ENCODE measurements around the gene GUK1. TPM values are rescaled to one million over a fixed set of nuclear protein-coding genes. Genes with fewer than 3 reads are reported as not detected.

The GUK1 gene
- total and polyA plus RNA-seq, 2 experiments from 2014 or later = 87.5 to 121 TPM

DNA sequence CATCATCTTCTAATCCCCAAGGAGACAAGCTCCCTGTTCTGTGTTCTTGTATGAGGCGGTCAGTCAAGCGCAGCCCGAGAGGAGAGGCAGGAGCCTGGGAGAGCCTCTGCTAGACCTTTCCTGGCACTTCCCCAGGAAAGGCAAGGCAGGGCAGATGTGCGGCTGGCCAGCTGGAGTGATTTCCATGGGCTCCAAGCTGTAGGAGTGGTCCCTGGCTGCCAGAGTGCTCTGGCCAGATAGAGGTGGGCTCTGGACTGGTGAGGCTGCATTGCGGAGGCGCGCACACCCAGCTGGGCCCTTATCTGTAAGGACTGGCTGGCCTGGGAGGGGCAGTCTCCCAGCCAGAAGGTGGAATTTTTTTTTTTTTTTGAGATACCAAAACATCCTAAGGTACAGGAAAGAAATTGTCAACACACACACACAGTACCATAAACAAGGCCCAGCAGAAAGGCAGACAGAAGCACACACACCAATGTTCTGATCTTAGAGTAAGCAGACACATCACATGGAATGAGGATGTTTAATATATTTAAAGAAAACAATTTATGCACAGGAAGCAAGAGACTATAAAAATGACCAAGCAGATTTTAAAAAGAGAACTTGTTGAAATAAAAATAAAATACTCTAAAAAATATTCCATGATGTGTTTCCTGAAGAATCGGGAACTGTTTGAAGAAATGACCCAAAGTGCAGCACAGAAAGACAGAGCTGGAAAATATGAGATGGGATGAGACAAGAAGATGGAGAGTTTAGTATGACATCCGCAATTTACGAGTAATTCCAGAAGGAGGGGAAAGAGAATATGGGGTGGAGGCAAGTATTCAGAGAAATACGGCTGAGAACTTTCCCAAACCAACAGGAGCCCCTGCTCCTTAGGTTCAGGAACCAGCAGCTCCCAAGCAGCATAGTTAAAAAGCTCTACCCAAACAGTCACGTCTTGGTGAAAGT is 38.9 kb downstream of the GUK1 start:
- ATAC-seq (no peak), DNase-seq (ENCODE audit: low spot score) (no peak)
- Histone ChIP-seq H2AFZ (no peak overlapping the region), H3F3A (replicated peaks; ENCODE audit: low read depth) (no peaks in the 10 kb centered on the region), H3K4me1 (ENCODE audit: insufficient read depth) (no peaks in the 10 kb centered on the region), H3K27ac (ENCODE audit: low read depth) (no peak overlapping the region), H3K27me3 (ENCODE audit: insufficient read depth) (no peaks in the 10 kb centered on the region), H3K36me3 (ENCODE audit: insufficient read depth) (no peaks in the 10 kb centered on the region), H3K4me2 (no peak overlapping the region), H3K4me3 (no peak overlapping the region), H3K79me2 (replicated peaks; ENCODE audit: insufficient read depth) (no peaks in the 10 kb centered on the region), H4K20me1 (replicated peaks; ENCODE audit: insufficient read depth) (no peaks in the 10 kb centered on the region), H3K9me2 (ENCODE audit: insufficient read depth) (no peaks in the 10 kb centered on the region)
- H3K27ac Mint-ChIP-seq = no peak overlapping the region
- H3K9me3 Mint-ChIP-seq = no peaks in the 10 kb centered on the region
- peaks cover 9% of the 10 kb centered on the region for H3K27me3 Mint-ChIP-seq (ENCODE audit: insufficient read depth, low read depth, poor library complexity)
- H3K4me3 Mint-ChIP-seq = no peak overlapping the region
- TF ChIP-seq EZH2 (IDR thresholded peaks at IDR 0.05; ENCODE audit: low read depth, unreplicated experiment) = no peak
- no peak for TF ChIP-seq NANOG (IDR thresholded peaks at IDR 0.05; ENCODE audit: borderline replicate concordance)
- TF ChIP-seq, protein P1, sequence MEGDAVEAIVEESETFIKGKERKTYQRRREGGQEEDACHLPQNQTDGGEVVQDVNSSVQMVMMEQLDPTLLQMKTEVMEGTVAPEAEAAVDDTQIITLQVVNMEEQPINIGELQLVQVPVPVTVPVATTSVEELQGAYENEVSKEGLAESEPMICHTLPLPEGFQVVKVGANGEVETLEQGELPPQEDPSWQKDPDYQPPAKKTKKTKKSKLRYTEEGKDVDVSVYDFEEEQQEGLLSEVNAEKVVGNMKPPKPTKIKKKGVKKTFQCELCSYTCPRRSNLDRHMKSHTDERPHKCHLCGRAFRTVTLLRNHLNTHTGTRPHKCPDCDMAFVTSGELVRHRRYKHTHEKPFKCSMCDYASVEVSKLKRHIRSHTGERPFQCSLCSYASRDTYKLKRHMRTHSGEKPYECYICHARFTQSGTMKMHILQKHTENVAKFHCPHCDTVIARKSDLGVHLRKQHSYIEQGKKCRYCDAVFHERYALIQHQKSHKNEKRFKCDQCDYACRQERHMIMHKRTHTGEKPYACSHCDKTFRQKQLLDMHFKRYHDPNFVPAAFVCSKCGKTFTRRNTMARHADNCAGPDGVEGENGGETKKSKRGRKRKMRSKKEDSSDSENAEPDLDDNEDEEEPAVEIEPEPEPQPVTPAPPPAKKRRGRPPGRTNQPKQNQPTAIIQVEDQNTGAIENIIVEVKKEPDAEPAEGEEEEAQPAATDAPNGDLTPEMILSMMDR (conservative IDR thresholded peaks at IDR 0.05; ENCODE audit: low read depth in 2 of 2) = no peak
- no peak for TF ChIP-seq POLR2AphosphoS5 (IDR thresholded peaks at IDR 0.05; ENCODE audit: low read depth)
- TF ChIP-seq STAT1 (IDR thresholded peaks at IDR 0.05; ENCODE audit: unreplicated experiment) = no peak
- TF ChIP-seq EZH2phosphoT487 (IDR thresholded peaks at IDR 0.05; ENCODE audit: unreplicated experiment) = no peak
- no peak for TF ChIP-seq ZNF114 (CRISPR knock-in tag; IDR thresholded peaks at IDR 0.05)
- TF ChIP-seq, protein P2, sequence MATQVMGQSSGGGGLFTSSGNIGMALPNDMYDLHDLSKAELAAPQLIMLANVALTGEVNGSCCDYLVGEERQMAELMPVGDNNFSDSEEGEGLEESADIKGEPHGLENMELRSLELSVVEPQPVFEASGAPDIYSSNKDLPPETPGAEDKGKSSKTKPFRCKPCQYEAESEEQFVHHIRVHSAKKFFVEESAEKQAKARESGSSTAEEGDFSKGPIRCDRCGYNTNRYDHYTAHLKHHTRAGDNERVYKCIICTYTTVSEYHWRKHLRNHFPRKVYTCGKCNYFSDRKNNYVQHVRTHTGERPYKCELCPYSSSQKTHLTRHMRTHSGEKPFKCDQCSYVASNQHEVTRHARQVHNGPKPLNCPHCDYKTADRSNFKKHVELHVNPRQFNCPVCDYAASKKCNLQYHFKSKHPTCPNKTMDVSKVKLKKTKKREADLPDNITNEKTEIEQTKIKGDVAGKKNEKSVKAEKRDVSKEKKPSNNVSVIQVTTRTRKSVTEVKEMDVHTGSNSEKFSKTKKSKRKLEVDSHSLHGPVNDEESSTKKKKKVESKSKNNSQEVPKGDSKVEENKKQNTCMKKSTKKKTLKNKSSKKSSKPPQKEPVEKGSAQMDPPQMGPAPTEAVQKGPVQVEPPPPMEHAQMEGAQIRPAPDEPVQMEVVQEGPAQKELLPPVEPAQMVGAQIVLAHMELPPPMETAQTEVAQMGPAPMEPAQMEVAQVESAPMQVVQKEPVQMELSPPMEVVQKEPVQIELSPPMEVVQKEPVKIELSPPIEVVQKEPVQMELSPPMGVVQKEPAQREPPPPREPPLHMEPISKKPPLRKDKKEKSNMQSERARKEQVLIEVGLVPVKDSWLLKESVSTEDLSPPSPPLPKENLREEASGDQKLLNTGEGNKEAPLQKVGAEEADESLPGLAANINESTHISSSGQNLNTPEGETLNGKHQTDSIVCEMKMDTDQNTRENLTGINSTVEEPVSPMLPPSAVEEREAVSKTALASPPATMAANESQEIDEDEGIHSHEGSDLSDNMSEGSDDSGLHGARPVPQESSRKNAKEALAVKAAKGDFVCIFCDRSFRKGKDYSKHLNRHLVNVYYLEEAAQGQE (IDR thresholded peaks at IDR 0.05; ENCODE audit: unreplicated experiment) = no peak
- no peaks in the 10 kb centered on the region for H3K4me1 Mint-ChIP-seq
- H3K36me3 Mint-ChIP-seq (ENCODE audit: low read depth) = peaks cover 2% of the 10 kb centered on the region; the same call in 1 of the 3 replicates

All from GM23338 (cell line).